Calu3 (cell line): ENCODE results near the gene RASGRF2. TPM values are rescaled to one million over a fixed set of nuclear protein-coding genes. Genes with fewer than 3 reads are reported as not detected.

Experiments used
- BruUV-seq: library from RNA; stranded (reverse); fragments of 400-500 nt; replicated peaks from 2 replicates; lab custom pipeline; 2021; lab: Mats Ljungman, UMichigan
- CTCF ChIA-PET: fragments of 300-600 bp; sonication (Branson Sonifier 250); formaldehyde crosslinking; loops from one replicate; lab custom pipeline; 2022; ENCODE audit warnings: antibody characterized with exemption; lab: Charles Lee
- DNase-seq: peaks from one replicate; pipeline ENCODE4 v3.0.0; 2022
- H3K27ac Mint-ChIP-seq: one replicate; pipeline ENCODE4 v1.8.0; 2022; ENCODE audit warnings: mixed read lengths; ENCODE audit not compliant: unreplicated experiment
- H3K27me3 Mint-ChIP-seq: one replicate; pipeline ENCODE4 v1.8.0; 2022; ENCODE audit warnings: mixed read lengths; ENCODE audit not compliant: unreplicated experiment
- H3K36me3 Mint-ChIP-seq: one replicate; pipeline ENCODE4 v1.8.0; 2022; ENCODE audit warnings: mild to moderate bottlenecking, moderate library complexity, mixed read lengths; ENCODE audit not compliant: insufficient read depth, unreplicated experiment
- H3K4me1 Mint-ChIP-seq: one replicate; pipeline ENCODE4 v1.8.0; 2022; ENCODE audit warnings: mild to moderate bottlenecking, low read depth, mixed read lengths; ENCODE audit not compliant: unreplicated experiment
- H3K4me3 Mint-ChIP-seq: one replicate; pipeline ENCODE4 v1.8.0; 2022; ENCODE audit warnings: mild to moderate bottlenecking, low read depth, moderate library complexity, mixed read lengths; ENCODE audit not compliant: unreplicated experiment
- H3K9me3 Mint-ChIP-seq: one replicate; pipeline ENCODE4 v1.8.0; 2022; ENCODE audit warnings: low read depth, mixed read lengths; ENCODE audit not compliant: unreplicated experiment
- CTCF ChIP-seq: fragments of 200-600 bp; IDR thresholded peaks from one replicate; pipeline ENCODE4 v1.8.0; 2022; ENCODE audit warnings: antibody characterized with exemption; ENCODE audit not compliant: unreplicated experiment
- intact Hi-C: fragments of 100-400 bp; cut with micrococcal nuclease; formaldehyde crosslinking; loops from one replicate; pipeline ENCODE4 v1.10.0; 2022; ENCODE audit not compliant: unreplicated experiment
- total RNA-seq: library from RNA; stranded (reverse); gene quantifications from 2 replicates; pipeline ENCODE4 v1.2.3, GENCODE V29; 2022

The RASGRF2 gene
- total RNA-seq, 1 experiment from 2014 or later: 27.7 TPM

- CTCF ChIA-PET: interaction anchor here (1.4 kb wide), 1 partner anchor 144 kb away, joined by 5 read pairs; no protein-coding TSS in a partner anchor
- Mint-ChIP-seq H3K36me3 (peaks cover 35% of the 10 kb centered on the region), H3K27me3 (no peaks in the 10 kb centered on the region), H3K9me3 (no peaks in the 10 kb centered on the region), H3K4me3 (peak overlapping the region; percentile 70), H3K27ac (peak overlapping the region; percentile 79), H3K4me1 (peaks cover 67% of the 10 kb centered on the region)
- no peak for TF ChIP-seq CTCF
- intact Hi-C loops: loop anchor here (5.0 to 10.0 kb wide), 4 partner anchors 112 to 252 kb away; no protein-coding TSS in a partner anchor
- no TSS peak for BruUV-seq
- DNase-seq: no peak
Measured at GRCh38 chr5:80963966-80964481, 3.9 kb downstream of the RASGRF2 start.

DNA sequence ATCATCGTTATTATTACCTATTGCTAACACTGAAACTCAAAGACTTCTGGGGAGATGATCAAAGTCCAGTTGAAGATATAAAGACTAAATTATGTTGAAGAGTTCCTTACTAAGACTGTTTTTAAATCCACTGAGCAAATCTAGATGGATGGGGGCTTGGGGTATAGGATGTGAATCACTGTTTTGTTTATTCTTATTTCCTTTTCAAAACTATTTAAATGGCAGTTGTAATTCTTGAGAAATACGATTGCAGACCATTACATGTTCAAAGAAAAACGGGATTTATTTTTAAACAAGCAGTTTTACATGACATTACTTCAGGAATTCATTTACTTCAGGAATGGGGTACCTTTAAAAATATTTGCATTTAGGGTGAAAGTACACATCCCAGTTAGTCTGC is 4.3 kb downstream of the RASGRF2 start:
- BruUV-seq: no TSS peak
- TF ChIP-seq CTCF: no peak
- intact Hi-C loops: loop anchor here (5.0 to 10.0 kb wide), 4 partner anchors 112 to 252 kb away; no protein-coding TSS in a partner anchor
- Mint-ChIP-seq H3K4me3 (peak overlapping the region; percentile 70), H3K27me3 (no peaks in the 10 kb centered on the region), H3K27ac (peak overlapping the region; percentile 79), H3K4me1 (peaks cover 62% of the 10 kb centered on the region), H3K36me3 (peaks cover 32% of the 10 kb centered on the region), H3K9me3 (no peaks in the 10 kb centered on the region)
- CTCF ChIA-PET: no interaction called here
- no peak for DNase-seq

- Mint-ChIP-seq H3K36me3 (peaks cover 28% of the 10 kb centered on the region), H3K27ac (peak overlapping the region; percentile 79), H3K4me1 (peaks cover 58% of the 10 kb centered on the region), H3K4me3 (peak overlapping the region; percentile 70), H3K9me3 (no peaks in the 10 kb centered on the region), H3K27me3 (no peaks in the 10 kb centered on the region)
- no peak for TF ChIP-seq CTCF
- BruUV-seq: no TSS peak
- DNase-seq: no peak
- intact Hi-C loops: loop anchor here (5.0 to 10.0 kb wide), 5 partner anchors 113 to 253 kb away; no protein-coding TSS in a partner anchor
- CTCF ChIA-PET: no interaction called here
Measured at GRCh38 chr5:80964919-80965318, 4.8 kb downstream of the RASGRF2 start.

- peak; percentile 77 for DNase-seq
- intact Hi-C loops: loop anchor here (5.0 to 10.0 kb wide), 3 partner anchors 185 to 227 kb away; no protein-coding TSS in a partner anchor
- TF ChIP-seq CTCF: no peak
- peak overlapping the region; percentile 66 for H3K4me3 Mint-ChIP-seq
- peaks cover 8% of the 10 kb centered on the region for H3K36me3 Mint-ChIP-seq
- peak overlapping the region; percentile 98 for H3K27ac Mint-ChIP-seq
- H3K9me3 Mint-ChIP-seq: no peaks in the 10 kb centered on the region
- CTCF ChIA-PET: interaction anchor here (0.6 to 1.5 kb wide), 5 partner anchors 11 to 280 kb away, joined by 3 to 6 read pairs (median 4); no protein-coding TSS in a partner anchor
- no TSS peak for BruUV-seq
- H3K27me3 Mint-ChIP-seq: no peaks in the 10 kb centered on the region
- peaks cover 71% of the 10 kb centered on the region for H3K4me1 Mint-ChIP-seq
Measured at GRCh38 chr5:80967500-80968181, 7.5 kb downstream of the RASGRF2 start.
